Nucleus accumbens (tissue), 56 donors: Measurements from ENCODE around the gene GNG4.

Experiments used
- DNase-seq, 56 donors: peaks; one replicate each; lab custom pipeline; 2025; lab: John Stamatoyannopoulos, UW

Gene GNG4

DNA sequence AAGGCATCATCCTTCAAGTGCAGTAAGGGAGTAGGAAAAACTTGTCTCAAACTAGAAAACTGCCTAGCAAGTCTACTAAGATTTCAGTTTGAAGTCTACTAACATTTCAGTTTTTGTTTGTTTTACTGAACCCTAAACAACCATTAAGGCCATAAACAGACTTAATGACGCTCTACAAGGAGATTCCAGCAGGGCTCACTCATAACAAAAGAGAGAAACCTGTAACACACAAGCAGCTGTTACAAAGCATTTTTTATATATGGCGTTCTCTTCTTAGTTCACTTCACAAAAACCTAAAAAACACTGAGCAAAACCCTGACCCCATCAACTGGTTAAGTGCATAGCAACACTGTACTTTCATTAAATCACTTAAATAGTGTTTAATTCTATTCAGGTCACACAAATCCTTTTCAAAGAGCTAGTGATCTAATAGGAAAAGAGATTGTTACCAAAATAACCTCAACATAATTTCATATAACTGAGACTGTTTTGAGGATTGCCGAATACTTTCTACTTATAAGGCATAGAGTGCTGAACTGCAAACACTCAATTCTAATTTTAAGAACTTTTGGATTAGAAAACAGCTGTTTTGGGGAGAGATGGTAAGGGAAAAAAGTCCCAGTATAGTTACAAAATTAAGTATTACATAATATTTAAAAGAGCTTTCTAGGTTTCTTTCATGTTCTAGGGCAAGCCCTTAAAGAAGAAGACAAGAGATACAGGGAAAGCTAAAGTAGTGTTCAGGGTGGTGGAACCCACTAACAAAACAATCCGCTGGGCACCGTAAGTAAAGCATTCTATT, 146.8 kb downstream of the GNG4 start:
- no peak for DNase-seq

DNA sequence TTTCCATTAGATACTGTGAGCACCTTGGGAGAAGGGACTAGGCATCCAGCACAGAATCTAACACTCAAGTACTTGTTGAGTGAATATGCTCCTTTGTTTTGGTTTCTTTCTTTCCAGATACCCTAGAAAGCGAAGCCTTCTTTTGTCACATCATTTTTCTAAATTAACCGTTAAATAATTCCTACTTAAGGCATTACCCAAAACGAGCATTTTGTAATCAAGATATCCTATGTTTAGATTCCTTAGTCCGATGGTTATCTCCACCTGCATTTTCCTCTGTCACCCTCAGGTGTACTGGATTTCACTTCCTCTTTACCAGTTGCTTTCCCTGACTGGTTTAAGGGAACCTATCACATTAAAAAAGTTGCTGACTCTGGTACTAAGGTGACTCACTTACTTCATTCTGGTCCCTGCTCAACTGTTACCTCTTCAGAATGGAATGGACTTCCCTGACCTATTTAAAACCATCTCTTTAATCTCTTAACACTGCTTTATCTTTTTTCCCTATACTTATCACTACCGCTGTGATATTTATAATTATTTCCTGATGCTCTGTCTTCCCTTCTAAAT, 148.5 kb downstream of the GNG4 start:
- no peak for DNase-seq
